Stimulated activated CD8-positive, alpha-beta memory T cell treated with anti-CD3 and anti-CD28 coated beads, Interleukin-12 subunit alpha, Interleukin-12 subunit beta, amount 100 ng/mL, for 24 hours (primary cell): ENCODE data around the gene TPCN1.

ENCODE experiments used
- DNase-seq: peaks from one replicate; pipeline ENCODE4 v3.0.0-alpha.2; 2020; ENCODE audit errors: extremely low read depth

The TPCN1 gene

GRCh38 chr12:113302886-113303640, 81.8 kb downstream of the TPCN1 start:
- DNase-seq = no peak

GRCh38 chr12:113305281-113305856, 84.1 kb downstream of the TPCN1 start:
- DNase-seq = no peak

- DNase-seq = no peak
Observed at GRCh38 chr12:113306382-113306781, 85.1 kb downstream of the TPCN1 start.

- DNase-seq = no peak
Observed at GRCh38 chr12:113310489-113310888, 89.2 kb downstream of the TPCN1 start.

- DNase-seq = no peak
Observed at GRCh38 chr12:113314121-113314529, 92.9 kb downstream of the TPCN1 start.

GRCh38 chr12:113315358-113315757, 94.1 kb downstream of the TPCN1 start:
- no peak for DNase-seq

- no peak for DNase-seq
Observed at GRCh38 chr12:113316155-113316554, 94.9 kb downstream of the TPCN1 start.

- no peak for DNase-seq
Observed at GRCh38 chr12:113317122-113317521, 95.9 kb downstream of the TPCN1 start.

GRCh38 chr12:113318046-113318656, 96.9 kb downstream of the TPCN1 start:
- no peak for DNase-seq

GRCh38 chr12:113318900-113319628, 97.8 kb downstream of the TPCN1 start:
- no peak for DNase-seq

GRCh38 chr12:113320401-113320800, 99.1 kb downstream of the TPCN1 start:
- DNase-seq = no peak

GRCh38 chr12:113322343-113322742, 101.1 kb downstream of the TPCN1 start:
- no peak for DNase-seq

- no peak for DNase-seq
Observed at GRCh38 chr12:113325916-113326315, 104.7 kb downstream of the TPCN1 start.

GRCh38 chr12:113326775-113327395, 105.6 kb downstream of the TPCN1 start:
- no peak for DNase-seq

GRCh38 chr12:113328368-113328889, 107.2 kb downstream of the TPCN1 start:
- DNase-seq = no peak

- DNase-seq = no peak
Observed at GRCh38 chr12:113329022-113329790, 107.9 kb downstream of the TPCN1 start.

- DNase-seq = no peak
Observed at GRCh38 chr12:113329791-113330417, 108.6 kb downstream of the TPCN1 start.

- no peak for DNase-seq
Observed at GRCh38 chr12:113330505-113330904, 109.2 kb downstream of the TPCN1 start.

- no peak for DNase-seq
Observed at GRCh38 chr12:113332688-113333417, 111.6 kb downstream of the TPCN1 start.

- no peak for DNase-seq
Observed at GRCh38 chr12:113333418-113333750, 112.1 kb downstream of the TPCN1 start.
